Medulla oblongata (tissue), 1 donor: ENCODE data around the gene HADHA.
A peak's percentile ranks its signal among the peaks of the same experiment; 100 is the strongest.

Experiments used
- DNase-seq: peaks from one replicate; pipeline ENCODE4 v3.0.0-alpha.2; 2015; ENCODE audit errors: extremely low spot score

HADHA gene

GRCh38 chr2:26193578-26194231 is 50.7 kb downstream of the HADHA start:
- DNase-seq: no peak

- DNase-seq: no peak
Measured at GRCh38 chr2:26191316-26192159, 52.9 kb downstream of the HADHA start.

- no peak for DNase-seq
Measured at GRCh38 chr2:26190369-26190768, 54.1 kb downstream of the HADHA start.

- no peak for DNase-seq
Measured at GRCh38 chr2:26189751-26190150, 54.7 kb downstream of the HADHA start.

GRCh38 chr2:26189123-26189522 is 55.3 kb downstream of the HADHA start:
- DNase-seq: no peak

GRCh38 chr2:26187537-26188104 is 56.8 kb downstream of the HADHA start:
- DNase-seq: no peak

GRCh38 chr2:26187114-26187513 is 57.3 kb downstream of the HADHA start:
- no peak for DNase-seq

GRCh38 chr2:26185954-26186770 is 58.3 kb downstream of the HADHA start:
- DNase-seq: no peak

- no peak for DNase-seq
Measured at GRCh38 chr2:26185304-26185928, 59.0 kb downstream of the HADHA start.

GRCh38 chr2:26184555-26185303 is 59.7 kb downstream of the HADHA start:
- no peak for DNase-seq

- no peak for DNase-seq
Measured at GRCh38 chr2:26184121-26184520, 60.3 kb downstream of the HADHA start.

GRCh38 chr2:26182887-26183630 is 61.4 kb downstream of the HADHA start:
- no peak for DNase-seq

GRCh38 chr2:26182441-26182840 is 62.0 kb downstream of the HADHA start:
- no peak for DNase-seq

- no peak for DNase-seq
Measured at GRCh38 chr2:26179446-26179913, 65.0 kb downstream of the HADHA start.

- DNase-seq: peak; percentile 62
Measured at GRCh38 chr2:26178746-26179436, 65.5 kb downstream of the HADHA start.

- DNase-seq: no peak
Measured at GRCh38 chr2:26178246-26178645, 66.2 kb downstream of the HADHA start.

GRCh38 chr2:26177122-26177521 is 67.3 kb downstream of the HADHA start:
- DNase-seq: no peak

- no peak for DNase-seq
Measured at GRCh38 chr2:26176279-26176615, 68.2 kb downstream of the HADHA start.

GRCh38 chr2:26175466-26176278 is 68.8 kb downstream of the HADHA start:
- no peak for DNase-seq
